DLD1 (cell line): ENCODE data around the gene ANKRD11.
"Not testable (repeated sequence)": the region's sequence is repeated elsewhere in the genome, so short reads cannot be mapped to it uniquely, and the experiment has no call there.

Experiments
- in situ Hi-C: cut with HindIII; loops from 2 replicates; pipeline ENCODE4 v1.10.0; 2017; ENCODE audit warnings: low sequenced_read_pairs

ANKRD11 gene

GRCh38 chr16:89369266-89369895, 121.0 kb downstream of the ANKRD11 start:
- in situ Hi-C loops = no loop called here

- in situ Hi-C loops = no loop called here
Measured at GRCh38 chr16:89368604-89369249, 121.6 kb downstream of the ANKRD11 start.

DNA sequence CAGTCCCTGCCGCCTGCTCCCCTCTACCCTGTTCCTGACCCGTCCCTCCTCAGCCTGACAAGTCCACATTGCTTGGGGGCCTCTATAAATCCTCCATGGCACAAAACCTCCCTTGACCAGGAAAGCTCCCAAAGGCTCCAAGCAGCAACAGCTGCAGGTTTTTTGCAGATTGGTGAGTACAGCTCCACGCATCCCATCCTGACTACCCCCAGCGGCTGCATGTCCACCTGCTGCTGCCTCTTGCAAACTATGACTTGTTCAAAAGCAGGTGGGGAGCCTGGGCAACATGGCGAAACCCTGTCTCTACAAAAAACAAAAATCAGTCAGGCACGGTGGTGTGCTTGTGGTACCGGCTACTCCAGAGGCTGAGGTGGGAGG, 122.8 kb downstream of the ANKRD11 start:
- in situ Hi-C loops = no loop called here

DNA sequence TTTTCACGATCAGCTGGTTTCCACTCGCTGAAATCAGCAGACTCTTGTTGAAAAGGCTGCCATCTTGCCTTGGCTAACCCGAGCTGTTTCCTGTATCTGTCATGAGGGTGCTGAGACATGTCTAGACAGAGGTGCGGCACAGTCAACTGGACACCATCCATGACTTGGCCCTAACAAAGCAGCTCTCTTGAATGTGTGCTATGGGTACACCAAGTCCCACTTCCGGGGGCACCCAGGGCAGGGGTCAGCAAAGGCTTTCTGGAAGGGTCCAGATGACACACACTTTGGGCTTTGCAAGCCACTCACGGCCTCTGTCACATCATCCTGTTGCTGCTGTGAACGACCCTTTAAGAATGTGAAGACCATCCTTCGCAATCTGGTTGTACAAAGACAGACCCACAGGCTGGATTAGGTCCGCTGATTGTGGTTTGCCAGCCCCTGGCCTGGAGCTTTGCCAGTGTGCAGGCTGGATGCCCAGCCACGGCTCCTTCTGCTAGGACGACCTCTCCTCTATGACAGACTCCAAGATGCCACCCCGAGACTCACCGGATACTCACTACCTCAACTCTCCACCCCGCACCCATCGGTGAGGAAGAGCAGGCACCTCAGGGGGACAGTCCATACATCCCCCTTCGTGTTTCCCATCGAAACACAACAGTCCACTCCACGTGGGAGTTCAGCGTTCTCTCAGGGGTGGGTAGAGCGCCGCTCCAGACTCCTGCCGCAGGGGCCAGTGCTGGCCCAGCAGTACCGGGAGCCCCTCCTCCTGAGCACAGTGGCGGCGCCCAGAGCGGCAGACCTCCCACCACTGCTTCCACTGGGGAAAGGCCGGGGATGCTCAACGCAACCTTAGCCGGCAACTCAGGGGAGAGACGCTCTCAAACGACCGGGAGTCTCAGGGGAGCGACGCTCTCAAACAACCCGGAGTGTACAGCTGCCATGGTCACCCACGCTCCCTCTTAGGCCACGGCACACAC, 123.5 kb downstream of the ANKRD11 start:
- in situ Hi-C loops = no loop called here

- in situ Hi-C loops = no loop called here
Measured at GRCh38 chr16:89365996-89366395, 124.4 kb downstream of the ANKRD11 start.

- in situ Hi-C loops = no loop called here
Measured at GRCh38 chr16:89365044-89365467, 125.3 kb downstream of the ANKRD11 start.

DNA sequence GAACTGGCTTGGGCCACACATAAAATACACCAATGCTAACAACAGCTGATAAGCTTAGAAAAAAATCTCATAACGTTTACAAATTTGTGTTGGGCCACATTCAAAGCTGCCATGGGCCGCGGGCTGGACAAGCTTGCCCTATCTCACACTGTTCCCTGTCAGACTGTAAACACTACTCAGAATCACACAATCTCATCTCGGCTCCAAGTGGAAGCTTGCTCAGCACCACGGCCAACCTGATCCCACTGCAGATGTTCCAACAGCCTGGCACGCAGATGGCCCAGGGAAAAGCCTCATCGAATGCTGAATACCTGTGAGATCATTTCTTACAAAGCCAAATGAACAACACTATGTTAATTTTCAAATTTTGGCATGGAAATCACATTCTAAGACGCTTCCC, 125.8 kb downstream of the ANKRD11 start:
- in situ Hi-C loops = no loop called here

DNA sequence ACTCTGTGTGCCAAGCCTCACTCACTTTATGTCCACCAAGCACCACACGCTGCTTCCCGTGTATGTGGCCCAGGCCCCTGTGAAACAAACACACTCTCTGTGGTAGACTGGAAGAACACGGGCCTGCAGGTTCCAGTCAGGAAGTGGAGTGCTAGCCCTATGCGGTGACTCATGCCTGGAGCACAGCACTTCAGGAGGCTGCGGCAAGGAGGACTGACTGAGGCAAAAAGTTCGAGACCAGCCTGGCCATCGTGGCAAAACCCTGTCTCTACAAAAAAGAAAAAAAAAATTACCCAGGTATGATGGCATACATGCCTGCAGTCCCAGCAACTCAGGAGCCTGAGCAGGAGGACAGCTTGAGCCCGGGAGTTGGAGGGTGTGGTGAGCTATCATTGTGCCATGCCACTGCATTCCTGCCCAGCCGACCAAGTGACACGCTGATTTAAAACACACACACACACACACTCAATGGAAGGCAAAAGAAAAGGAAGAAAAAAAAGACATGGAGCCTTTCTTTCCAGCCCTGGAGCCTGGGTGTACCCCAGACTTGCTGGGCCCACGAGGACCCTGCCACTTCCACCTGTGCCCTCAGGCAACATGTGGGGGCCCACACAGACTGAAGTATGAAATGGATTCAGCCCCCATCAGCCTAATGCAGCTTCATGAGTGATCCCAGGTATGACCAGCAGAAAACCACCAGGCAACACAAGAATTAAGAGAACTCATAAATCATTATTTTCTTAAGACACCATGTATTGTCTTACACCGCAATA, 126.6 kb downstream of the ANKRD11 start:
- in situ Hi-C loops = no loop called here

GRCh38 chr16:89362540-89363223, 127.7 kb downstream of the ANKRD11 start:
- in situ Hi-C loops = not testable (repeated sequence)

- in situ Hi-C loops = no loop called here
Measured at GRCh38 chr16:89361751-89362539, 128.4 kb downstream of the ANKRD11 start.

DNA sequence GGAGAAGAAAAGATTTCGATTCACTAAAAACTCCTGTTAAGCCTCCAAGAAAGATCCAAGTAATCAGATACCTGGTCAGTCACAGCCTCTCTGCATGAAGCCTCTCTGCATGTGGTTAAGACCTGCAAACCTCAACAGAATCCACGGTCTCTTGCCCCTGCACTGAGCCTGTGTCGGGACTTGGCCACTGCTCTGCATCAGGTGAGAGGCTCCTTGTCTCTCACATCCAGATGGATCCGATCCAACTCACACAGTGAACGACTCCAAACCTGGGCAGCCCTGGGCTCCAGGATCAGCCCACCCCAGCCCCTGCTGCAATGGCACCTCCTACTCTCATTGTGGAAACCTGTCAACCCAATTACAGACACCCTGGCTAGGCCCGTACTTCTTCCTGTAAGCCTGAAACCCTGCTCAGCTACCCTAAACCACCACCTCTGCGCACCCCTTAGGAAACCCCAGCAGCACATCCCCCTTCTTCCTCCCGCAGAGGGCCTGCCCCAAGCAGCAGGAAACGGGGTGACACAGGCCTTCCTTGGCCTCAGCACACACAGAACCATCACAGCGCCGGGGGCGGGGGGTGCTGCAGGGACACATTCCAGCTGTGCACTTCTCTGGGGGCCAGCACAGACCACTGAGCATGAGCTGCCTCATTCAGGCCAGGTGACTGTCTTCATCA, 129.5 kb downstream of the ANKRD11 start:
- in situ Hi-C loops = no loop called here

GRCh38 chr16:89359264-89360147, 130.9 kb downstream of the ANKRD11 start:
- in situ Hi-C loops = no loop called here

- in situ Hi-C loops = no loop called here
Measured at GRCh38 chr16:89358030-89359005, 132.0 kb downstream of the ANKRD11 start.

- in situ Hi-C loops = no loop called here
Measured at GRCh38 chr16:89357055-89357816, 133.1 kb downstream of the ANKRD11 start.

DNA sequence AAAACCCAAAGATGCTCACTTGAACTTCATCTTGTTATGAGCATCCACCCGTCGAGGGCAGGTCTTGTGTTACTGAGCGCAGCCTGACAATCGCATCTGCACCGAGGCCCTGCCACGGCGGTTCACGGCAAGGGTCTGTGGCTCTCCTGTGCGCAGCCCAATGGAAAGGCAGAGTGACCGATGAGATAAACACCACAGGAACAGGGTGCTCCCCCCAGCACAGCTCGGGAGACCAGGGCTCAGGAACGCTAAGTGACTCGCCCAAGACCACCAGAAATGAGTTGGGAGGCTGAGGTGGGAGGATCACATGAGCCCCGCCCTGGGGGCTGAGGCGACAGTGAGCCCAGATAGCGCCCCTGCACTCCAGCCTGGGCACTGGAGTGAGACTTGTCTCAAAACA, 134.7 kb downstream of the ANKRD11 start:
- in situ Hi-C loops = no loop called here

GRCh38 chr16:89355007-89355406, 135.4 kb downstream of the ANKRD11 start:
- in situ Hi-C loops = no loop called here
